HEK293T (cell line): ENCODE data around the gene PTCHD4.

ENCODE experiments used
- CTCF ChIA-PET: fragments of 350-600 bp; formaldehyde crosslinking; extraction: SDS; loops from one replicate; lab custom pipeline; 2021; ENCODE audit warnings: antibody characterized with exemption, inconsistent platforms; lab: Yijun Ruan, JAX
- POLR2A ChIA-PET: fragments of 350-600 bp; formaldehyde crosslinking; extraction: SDS; loops from one replicate; lab custom pipeline; 2020; ENCODE audit warnings: antibody characterized with exemption, inconsistent platforms; lab: Yijun Ruan, JAX
- DNase-seq: peaks from one replicate; pipeline ENCODE4 v3.0.0; 2012; ENCODE audit warnings: mixed read lengths; ENCODE audit errors: extremely low spot score
- ARNT ChIP-seq: fragments of 450-650 bp; IDR thresholded peaks from 2 replicates; pipeline ENCODE4 v1.6.1; 2017; ENCODE audit warnings: mild to moderate bottlenecking
- BHLHE40 ChIP-seq: fragments of 450-650 bp; IDR thresholded peaks from 2 replicates; pipeline ENCODE4 v1.6.1; 2016; ENCODE audit warnings: mild to moderate bottlenecking, moderate library complexity, borderline replicate concordance
- CTBP1 ChIP-seq: fragments of 450-650 bp; IDR thresholded peaks from 2 replicates; pipeline ENCODE4 v1.6.1; 2016; ENCODE audit warnings: borderline replicate concordance
- ELF4 ChIP-seq: fragments of 450-650 bp; IDR thresholded peaks from 2 replicates; pipeline ENCODE4 v1.6.1; 2017; ENCODE audit warnings: antibody characterized with exemption
- FOXA1 ChIP-seq: fragments of 450-650 bp; IDR thresholded peaks from 2 replicates; pipeline ENCODE4 v1.6.1; 2016; ENCODE audit warnings: mild to moderate bottlenecking
- FOXK2 ChIP-seq: fragments of 450-650 bp; IDR thresholded peaks from 2 replicates; pipeline ENCODE4 v1.6.1; 2016; ENCODE audit warnings: mild to moderate bottlenecking
- FOXM1 ChIP-seq: fragments of 450-650 bp; IDR thresholded peaks from 2 replicates; pipeline ENCODE4 v1.6.1; 2017; ENCODE audit warnings: mild to moderate bottlenecking, borderline replicate concordance
- HDGF ChIP-seq: fragments of 450-650 bp; IDR thresholded peaks from 2 replicates; pipeline ENCODE4 v1.6.1; 2017; ENCODE audit warnings: antibody characterized with exemption, borderline replicate concordance
- L3MBTL2 ChIP-seq: fragments of 450-650 bp; conservative IDR thresholded peaks from 2 replicates; pipeline ENCODE4 v1.6.1; 2016; ENCODE audit warnings: mild to moderate bottlenecking
- LEF1 ChIP-seq: fragments of 450-650 bp; IDR thresholded peaks from 2 replicates; pipeline ENCODE4 v1.6.1; 2017; ENCODE audit warnings: mild to moderate bottlenecking, borderline replicate concordance
- NFRKB ChIP-seq: fragments of 450-650 bp; IDR thresholded peaks from 2 replicates; pipeline ENCODE4 v1.6.1; 2016; ENCODE audit warnings: mild to moderate bottlenecking, moderate library complexity
- PKNOX1 ChIP-seq: fragments of 450-650 bp; IDR thresholded peaks from 2 replicates; pipeline ENCODE4 v1.6.1; 2016
- SP1 ChIP-seq: fragments of 450-650 bp; IDR thresholded peaks from 2 replicates; pipeline ENCODE4 v1.6.1; 2017
- SUZ12 ChIP-seq: fragments of 450-650 bp; IDR thresholded peaks from 2 replicates; pipeline ENCODE4 v1.6.1; 2016; ENCODE audit warnings: mild to moderate bottlenecking
- TARDBP ChIP-seq: fragments of 450-650 bp; IDR thresholded peaks from 2 replicates; pipeline ENCODE4 v1.6.1; 2016
- ZNF384 ChIP-seq: fragments of 450-650 bp; IDR thresholded peaks from 2 replicates; pipeline ENCODE4 v1.6.1; 2016

Gene PTCHD4

GRCh38 chr6:48084201-48084600, 26.8 kb downstream of the PTCHD4 start:
- no peak for DNase-seq
- ChIA-PET CTCF (no interaction called here), POLR2A (no interaction called here)
- no peak for TF ChIP-seq FOXK2
- no peak for TF ChIP-seq SP1
- no peak for TF ChIP-seq ARNT
- no peak for TF ChIP-seq FOXM1
- TF ChIP-seq ELF4 = no peak
- no peak for TF ChIP-seq PKNOX1

DNA sequence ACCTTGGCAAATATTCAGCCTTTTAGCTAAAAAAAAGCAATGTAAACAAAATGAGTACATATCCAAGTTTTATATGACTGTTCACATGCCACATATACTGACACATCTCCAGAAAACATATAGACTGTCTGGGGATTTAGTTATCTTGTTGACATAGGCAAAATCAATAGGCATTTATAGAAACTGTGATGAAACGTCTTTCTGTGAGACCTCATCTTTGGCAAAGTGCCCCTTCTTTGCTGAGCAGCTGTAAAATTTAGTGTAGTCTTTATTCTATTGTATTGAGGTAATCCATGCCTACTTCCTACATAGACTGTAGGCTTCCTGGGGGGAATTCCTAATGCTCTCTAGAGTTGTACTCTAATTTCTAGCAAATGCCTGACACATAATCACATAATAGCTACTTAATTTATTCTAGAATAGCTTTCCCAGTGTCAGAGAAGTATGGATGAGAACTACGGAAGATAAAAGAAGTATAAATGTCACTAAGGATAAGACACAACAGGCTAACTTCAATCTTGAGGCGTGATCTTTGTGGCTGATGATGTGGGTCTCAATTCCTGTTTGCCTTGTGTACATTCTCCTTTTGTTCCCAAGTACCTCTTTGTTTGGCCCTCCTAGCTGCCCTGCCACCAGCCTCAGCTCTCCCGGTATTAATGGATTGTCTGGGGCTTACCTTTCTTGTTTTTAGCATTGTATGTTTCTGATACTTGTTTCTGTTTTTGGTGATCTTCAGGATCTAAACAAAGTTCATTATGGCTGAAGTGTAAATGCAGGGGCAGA, 30.6 kb downstream of the PTCHD4 start:
- no peak for DNase-seq
- TF ChIP-seq L3MBTL2 (no peak), FOXM1 (no peak), BHLHE40 (no peak), LEF1 (no peak), ZNF384 (no peak), SUZ12 (no peak), TARDBP (no peak), PKNOX1 (no peak), ARNT (no peak), SP1 (no peak)
- CTCF ChIA-PET = interaction anchor here (1.1 kb wide), 1 partner anchor 37 kb away, joined by 3 read pairs; no protein-coding TSS in a partner anchor
- POLR2A ChIA-PET = no interaction called here

DNA sequence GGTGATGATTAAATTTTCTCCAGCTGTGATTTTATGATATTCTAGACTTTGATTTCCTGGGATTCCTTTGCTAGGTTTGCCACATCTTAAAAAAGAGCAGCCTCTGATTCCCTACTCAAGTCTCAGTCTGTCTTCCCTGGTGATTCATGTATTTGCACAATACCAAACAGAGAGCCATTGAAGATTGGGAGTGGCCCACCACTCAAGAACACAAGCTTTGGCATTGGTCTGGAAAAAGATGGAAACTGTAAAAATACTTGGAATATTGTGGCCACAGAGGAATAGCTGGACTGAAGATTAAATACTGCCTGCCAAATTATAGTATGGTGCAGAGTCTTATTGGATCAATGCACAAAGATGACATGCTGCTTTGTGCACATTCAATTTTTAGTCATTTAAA, 32.9 kb downstream of the PTCHD4 start:
- POLR2A ChIA-PET = no interaction called here
- CTCF ChIA-PET = no interaction called here
- no peak for DNase-seq
- no peak for TF ChIP-seq TARDBP
- TF ChIP-seq FOXK2 = no peak
- TF ChIP-seq SUZ12 = no peak
- TF ChIP-seq ZNF384 = no peak
- TF ChIP-seq FOXA1 = no peak
- TF ChIP-seq CTBP1 = no peak

- ChIA-PET POLR2A (no interaction called here), CTCF (no interaction called here)
- DNase-seq = no peak
- TF ChIP-seq CTBP1 (no peak), HDGF (no peak), FOXM1 (no peak), FOXK2 (no peak), BHLHE40 (no peak)
Measured at GRCh38 chr6:48075181-48075580, 35.8 kb downstream of the PTCHD4 start.

- DNase-seq = no peak
- TF ChIP-seq L3MBTL2 = no peak
- TF ChIP-seq SP1 = no peak
- TF ChIP-seq CTBP1 = no peak
- TF ChIP-seq SUZ12 = no peak
- TF ChIP-seq TARDBP = no peak
- TF ChIP-seq ZNF384 = no peak
- TF ChIP-seq NFRKB = no peak
- TF ChIP-seq PKNOX1 = no peak
- TF ChIP-seq ELF4 = no peak
- no peak for TF ChIP-seq ARNT
- no peak for TF ChIP-seq BHLHE40
- TF ChIP-seq FOXM1 = no peak
- TF ChIP-seq FOXK2 = no peak
- no peak for TF ChIP-seq HDGF
- TF ChIP-seq FOXA1 = no peak
- ChIA-PET CTCF (no interaction called here), POLR2A (no interaction called here)
Measured at GRCh38 chr6:48073976-48074767, 36.8 kb downstream of the PTCHD4 start.

DNA sequence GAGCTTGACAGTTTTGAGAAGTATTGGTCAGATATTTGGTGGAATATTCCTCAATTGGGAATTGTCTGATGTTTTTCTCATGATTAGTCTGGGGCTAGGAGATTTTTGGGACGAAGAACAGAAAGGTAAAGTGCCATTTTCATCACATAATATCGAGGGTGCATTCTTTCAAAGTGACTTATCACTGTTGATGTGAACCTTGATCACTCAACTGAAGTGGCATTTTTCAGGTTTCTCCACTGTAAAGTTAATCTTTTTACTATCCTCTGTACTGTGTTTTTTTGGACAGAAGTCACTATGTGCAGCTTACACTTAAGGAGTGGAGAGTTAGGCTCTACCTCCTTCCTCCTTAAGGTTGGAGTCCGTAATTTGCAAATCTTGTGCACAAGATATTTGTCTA, 39.2 kb downstream of the PTCHD4 start:
- POLR2A ChIA-PET = no interaction called here
- TF ChIP-seq FOXA1 (no peak), LEF1 (no peak), CTBP1 (no peak), FOXK2 (no peak), NFRKB (no peak), ELF4 (no peak), ZNF384 (no peak), L3MBTL2 (no peak), SP1 (no peak), ARNT (no peak), HDGF (no peak), BHLHE40 (no peak)
- CTCF ChIA-PET = no interaction called here
- DNase-seq = no peak
